Neutrophil (primary cell): Measurements from ENCODE around the gene TENM3.

Source experiments
- H3K27ac ChIP-seq: fragments of 200-600 bp; sonication (generic); 2 replicates; pipeline ENCODE4 v1.5.1; 2016; ENCODE audit warnings: mild to moderate bottlenecking, moderate library complexity
- H3K27me3 ChIP-seq: fragments of 200-600 bp; sonication (generic); 2 replicates; pipeline ENCODE4 v1.6.0; 2016; ENCODE audit warnings: mild to moderate bottlenecking
- H3K36me3 ChIP-seq: fragments of 200-600 bp; sonication (generic); 2 replicates; pipeline ENCODE4 v1.5.1; 2017
- H3K4me1 ChIP-seq, 2 experiments: fragments of 200-600 bp in 1 of 2; sonication (generic) in 1 of 2; 1 replicate in 1 of 2; 2 replicates in 1 of 2; pipeline versions ENCODE4 v1.5.1 to v1.6.1; 2013 to 2016; ENCODE audit warnings: low read depth in 1 of 2, low read length in 1 of 2, mild to moderate bottlenecking in 1 of 2, moderate library complexity in 1 of 2; ENCODE audit not compliant: control insufficient read depth in 1 of 2, insufficient read depth in 1 of 2
- H3K4me3 ChIP-seq, 2 experiments: fragments of 200-600 bp in 1 of 2; sonication (generic) in 1 of 2; 1 replicate in 1 of 2; 2 replicates in 1 of 2; pipeline ENCODE4 v1.5.1; 2013 to 2016; ENCODE audit warnings: low read depth in 1 of 2, low read length in 1 of 2, mild to moderate bottlenecking in 1 of 2, moderate library complexity in 1 of 2
- H3K9me3 ChIP-seq: fragments of 200-600 bp; sonication (generic); 2 replicates; pipeline ENCODE4 v1.5.1; 2016
- CTCF ChIP-seq: fragments of 200-600 bp; sonication (generic); IDR thresholded peaks from 2 replicates; pipeline ENCODE4 v1.5.1; 2016; ENCODE audit warnings: antibody characterized with exemption

Gene TENM3

GRCh38 chr4:182391111-182391684 is 148.0 kb downstream of the TENM3 start:
- Histone ChIP-seq H3K4me1 (no peaks in the 10 kb centered on the region), H3K36me3 (no peaks in the 10 kb centered on the region), H3K27ac (no peak overlapping the region), H3K27me3 (no peaks in the 10 kb centered on the region), H3K4me3 (no peak overlapping the region), H3K9me3 (no peaks in the 10 kb centered on the region)
- no peak for TF ChIP-seq CTCF

DNA sequence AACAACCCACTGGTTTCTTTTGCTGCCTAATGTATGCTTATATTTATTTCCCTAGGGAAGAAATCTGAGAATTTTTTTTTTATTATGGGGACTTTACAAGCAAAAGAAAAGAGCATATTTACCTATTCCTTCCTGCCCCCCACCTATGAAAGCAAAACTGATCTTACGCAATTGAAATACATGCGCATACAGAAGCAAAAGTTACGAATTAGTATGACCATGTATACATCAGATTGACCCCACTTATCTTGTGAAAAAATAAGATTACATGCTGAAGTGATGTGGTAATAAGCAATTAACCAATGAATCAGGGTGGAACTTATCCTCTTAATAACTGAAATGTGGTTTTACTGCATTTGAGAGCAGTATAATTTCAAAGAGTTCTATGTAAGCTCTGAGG is 151.0 kb downstream of the TENM3 start:
- Histone ChIP-seq H3K27me3 (no peaks in the 10 kb centered on the region), H3K4me1 (no peaks in the 10 kb centered on the region), H3K27ac (no peak overlapping the region), H3K4me3 (no peak overlapping the region), H3K36me3 (no peaks in the 10 kb centered on the region), H3K9me3 (no peaks in the 10 kb centered on the region)
- no peak for TF ChIP-seq CTCF

DNA sequence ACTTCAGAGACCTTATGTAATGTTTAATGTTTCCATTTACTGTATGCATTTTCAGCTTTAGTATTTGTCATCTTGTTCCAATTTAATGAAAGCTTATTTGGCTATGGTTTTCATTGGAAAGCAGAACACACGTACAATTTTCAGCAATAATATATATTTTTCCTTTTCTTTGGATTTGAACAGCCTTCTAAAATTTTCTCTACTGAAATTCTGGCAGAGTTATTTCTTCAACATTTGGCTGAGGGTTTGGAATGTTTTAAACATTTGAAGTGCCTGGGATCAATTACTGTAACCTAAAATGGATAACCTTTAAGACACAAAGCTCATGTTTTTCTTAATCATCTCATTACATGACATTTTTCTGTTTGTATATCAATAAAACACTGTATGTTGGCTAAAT is 156.9 kb downstream of the TENM3 start:
- no peaks in the 10 kb centered on the region for H3K36me3 ChIP-seq
- no peaks in the 10 kb centered on the region for H3K4me1 ChIP-seq
- no peak overlapping the region for H3K27ac ChIP-seq
- no peak for TF ChIP-seq CTCF
- no peaks in the 10 kb centered on the region for H3K27me3 ChIP-seq
- H3K4me3 ChIP-seq: no peak overlapping the region
- H3K9me3 ChIP-seq: no peaks in the 10 kb centered on the region

DNA sequence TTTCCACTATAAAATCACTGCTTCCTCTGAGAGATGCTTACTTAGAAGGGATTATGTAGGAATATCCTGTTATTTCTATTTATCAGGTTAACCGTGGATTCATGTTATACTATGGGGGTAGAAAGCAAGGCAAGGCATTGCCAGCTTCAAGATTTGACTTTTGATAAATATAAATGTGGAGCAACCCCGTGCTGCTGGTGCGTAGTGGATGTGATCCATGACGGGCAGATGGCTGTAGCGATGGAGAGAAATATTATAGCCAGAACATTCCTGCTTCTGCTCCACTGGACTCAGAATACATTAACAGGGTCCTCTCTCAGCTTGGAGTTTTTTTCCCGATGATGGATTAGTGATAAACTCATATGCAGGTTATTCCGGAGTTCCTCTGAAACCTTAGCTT is 157.6 kb downstream of the TENM3 start:
- Histone ChIP-seq H3K27me3 (no peaks in the 10 kb centered on the region), H3K9me3 (no peaks in the 10 kb centered on the region), H3K36me3 (no peaks in the 10 kb centered on the region), H3K4me3 (no peak overlapping the region), H3K4me1 (no peaks in the 10 kb centered on the region), H3K27ac (no peak overlapping the region)
- TF ChIP-seq CTCF: no peak

DNA sequence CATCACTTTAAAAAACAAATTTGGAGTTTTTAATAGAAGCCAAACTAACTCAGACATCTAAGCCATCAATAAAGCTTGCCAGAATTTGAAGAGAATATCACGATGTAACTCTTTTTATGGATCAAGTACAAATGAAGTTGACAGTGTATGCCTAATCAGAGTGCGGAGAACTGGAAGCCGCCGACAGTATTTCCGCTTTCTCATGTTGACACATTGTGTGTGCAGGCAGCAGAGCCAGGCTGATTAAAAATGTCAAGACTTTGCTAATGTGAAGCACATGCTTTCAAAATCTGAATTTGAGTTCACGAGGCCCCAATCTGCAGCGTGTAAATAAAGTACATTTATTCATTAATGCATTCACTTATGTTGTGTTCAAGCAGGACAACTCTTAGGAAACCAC is 161.2 kb downstream of the TENM3 start:
- no peak for TF ChIP-seq CTCF

DNA sequence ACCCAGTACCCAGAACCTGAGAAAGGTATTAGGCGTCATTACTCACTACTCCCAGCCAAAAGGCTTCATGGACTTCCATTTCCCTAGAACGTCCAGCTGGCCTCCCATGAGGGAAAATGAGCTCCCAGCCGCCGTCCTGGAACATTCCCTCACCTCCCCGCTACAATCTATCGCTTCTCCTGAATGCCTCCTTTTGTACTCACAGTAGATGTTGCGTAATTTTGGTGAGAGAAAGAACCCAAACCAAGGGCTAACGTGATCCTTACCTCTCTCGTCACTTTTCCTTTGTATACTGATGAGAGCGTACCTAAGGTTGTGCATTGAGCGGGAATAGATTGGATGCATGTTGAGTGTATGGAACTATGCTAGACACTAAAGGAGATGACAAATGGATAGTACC is 161.9 kb downstream of the TENM3 start:
- no peak overlapping the region for H3K4me3 ChIP-seq
- H3K27me3 ChIP-seq: no peaks in the 10 kb centered on the region
- no peaks in the 10 kb centered on the region for H3K9me3 ChIP-seq
- no peaks in the 10 kb centered on the region for H3K4me1 ChIP-seq
- H3K36me3 ChIP-seq: no peaks in the 10 kb centered on the region
- no peak overlapping the region for H3K27ac ChIP-seq
- TF ChIP-seq CTCF: no peak

More for the DNA sequence above, 161.2 kb downstream of the TENM3 start:
- Histone ChIP-seq H3K4me3 (no peak overlapping the region), H3K27ac (no peak overlapping the region), H3K36me3 (no peaks in the 10 kb centered on the region), H3K27me3 (no peaks in the 10 kb centered on the region), H3K4me1 (no peaks in the 10 kb centered on the region), H3K9me3 (no peaks in the 10 kb centered on the region)
